CD14-positive monocyte (primary cell): ENCODE data around the gene ENDOV. TPM values are rescaled to one million over a fixed set of nuclear protein-coding genes. Genes with fewer than 3 reads are reported as not detected.

ENCODE experiments used
- DNase-seq, 3 donors: peaks; one replicate each; pipeline ENCODE4 v3.0.0-alpha.2; 2011 to 2022
- H2AFZ ChIP-seq: 2 replicates; pipeline ENCODE4 v1.6.0; 2012; ENCODE audit warnings: mild to moderate bottlenecking, low read depth, low read length, inconsistent platforms; ENCODE audit not compliant: insufficient read depth, poor library complexity, severe bottlenecking
- H3K27ac ChIP-seq, 2 donors: 1 replicate in 1 of 2; 2 replicates in 1 of 2; pipeline ENCODE4 v1.5.1; 2012 to 2013; ENCODE audit warnings: low read length in 2 of 2, control low read depth in 1 of 2, inconsistent platforms in 1 of 2, low read depth in 1 of 2, mild to moderate bottlenecking in 1 of 2
- H3K27me3 ChIP-seq, 2 donors: one replicate each; pipeline versions ENCODE4 v1.6.0 to v1.6.1; 2011 to 2013; ENCODE audit warnings: low read length in 2 of 2; ENCODE audit not compliant: control insufficient read depth in 2 of 2, insufficient read depth in 2 of 2
- H3K36me3 ChIP-seq, 2 donors: replicated peaks in 1 of 2; 1 replicate in 1 of 2; 2 replicates in 1 of 2; pipeline versions ENCODE4 v1.5.1 to v1.6.1; 2012 to 2013; ENCODE audit warnings: low read length in 2 of 2, control low read depth in 1 of 2, inconsistent platforms in 1 of 2, mild to moderate bottlenecking in 1 of 2; ENCODE audit not compliant: insufficient read depth in 2 of 2, control insufficient read depth in 1 of 2
- H3K4me1 ChIP-seq, 2 donors: 1 replicate in 1 of 2; 2 replicates in 1 of 2; pipeline versions ENCODE4 v1.5.1 to v1.6.1; 2012 to 2013; ENCODE audit warnings: low read length in 2 of 2, control low read depth in 1 of 2, inconsistent platforms in 1 of 2, mild to moderate bottlenecking in 1 of 2, moderate library complexity in 1 of 2; ENCODE audit not compliant: insufficient read depth in 2 of 2, control insufficient read depth in 1 of 2
- H3K4me2 ChIP-seq: replicated peaks from 2 replicates; pipeline ENCODE3; 2012; ENCODE audit warnings: low read length, moderate library complexity, mild to moderate bottlenecking; ENCODE audit not compliant: poor library complexity, severe bottlenecking; ENCODE audit errors: extremely low read depth
- H3K4me3 ChIP-seq, 3 experiments: fragments of 200-600 bp in 1 of 3; sonication (generic) in 1 of 3; replicated peaks in 1 of 3; 1 replicate in 2 of 3; 2 replicates in 1 of 3; pipeline ENCODE4 v1.5.1; 2011 to 2013; ENCODE audit warnings: low read length in 3 of 3, mild to moderate bottlenecking in 3 of 3, control low read depth in 2 of 3, low read depth in 2 of 3, inconsistent platforms in 1 of 3, moderate library complexity in 1 of 3
- H3K79me2 ChIP-seq: 2 replicates; pipeline ENCODE4 v1.6.0; 2012; ENCODE audit warnings: mild to moderate bottlenecking, control low read depth, inconsistent platforms, low read length, moderate library complexity; ENCODE audit not compliant: insufficient read depth
- H3K9ac ChIP-seq: 2 replicates; pipeline ENCODE4 v1.6.0; 2017; ENCODE audit warnings: low read length, mild to moderate bottlenecking; ENCODE audit not compliant: insufficient read depth, poor library complexity, severe bottlenecking
- H3K9me3 ChIP-seq, 2 donors: replicated peaks in 1 of 2; 1 replicate in 1 of 2; 2 replicates in 1 of 2; pipeline versions ENCODE4 v1.5.1 to v1.6.1; 2012 to 2013; ENCODE audit warnings: low read length in 2 of 2, control low read depth in 1 of 2; ENCODE audit not compliant: control insufficient read depth in 1 of 2, insufficient read depth in 1 of 2
- H4K20me1 ChIP-seq: 2 replicates; pipeline ENCODE4 v1.6.0; 2012; ENCODE audit warnings: mild to moderate bottlenecking, low read length, control low read depth, moderate library complexity; ENCODE audit not compliant: insufficient read depth
- H3K27ac Mint-ChIP-seq, 7 donors: one replicate each; pipeline ENCODE4 v1.8.0; 2020; ENCODE audit warnings: mild to moderate bottlenecking in 7 of 7, mixed read lengths in 7 of 7, moderate library complexity in 6 of 7, inconsistent platforms in 2 of 7
- H3K27me3 Mint-ChIP-seq, 3 donors: one replicate each; pipeline ENCODE4 v1.8.0; 2021 to 2022; ENCODE audit warnings: low read depth in 3 of 3, mild to moderate bottlenecking in 3 of 3, mixed read lengths in 3 of 3, moderate library complexity in 3 of 3, inconsistent platforms in 1 of 3
- H3K36me3 Mint-ChIP-seq, 2 donors: one replicate each; pipeline ENCODE4 v1.8.0; 2020; ENCODE audit warnings: mixed read lengths in 2 of 2, inconsistent platforms in 1 of 2, mild to moderate bottlenecking in 1 of 2
- H3K4me1 Mint-ChIP-seq: one replicate; pipeline ENCODE4 v1.8.0; 2020; ENCODE audit warnings: mild to moderate bottlenecking, mixed read lengths
- H3K4me3 Mint-ChIP-seq, 2 donors: one replicate each; pipeline ENCODE4 v1.8.0; 2020; ENCODE audit warnings: mild to moderate bottlenecking in 2 of 2, mixed read lengths in 2 of 2, moderate library complexity in 1 of 2
- H3K9me3 Mint-ChIP-seq, 7 donors: one replicate each; pipeline ENCODE4 v1.8.0; 2020 to 2022; ENCODE audit warnings: mixed read lengths in 7 of 7, mild to moderate bottlenecking in 6 of 7, moderate library complexity in 6 of 7, inconsistent platforms in 2 of 7
- CTCF ChIP-seq: fragments of 200-600 bp; IDR thresholded peaks from one replicate; pipeline ENCODE4 v1.8.0; 2022; ENCODE audit warnings: antibody characterized with exemption, mild to moderate bottlenecking
- WGBS: methylation state at CpG from one replicate; pipeline ENCODE4 v1.1.5; 2013; ENCODE audit warnings: missing lambda C conversion rate; ENCODE audit not compliant: insufficient coverage; 5-methylcytosine and 5-hydroxymethylcytosine counted together
- intact Hi-C, 2 donors: fragments of 100-400 bp; cut with micrococcal nuclease; formaldehyde crosslinking; loops; one replicate each; pipeline versions ENCODE4 v1.15.0 to v1.15.1; 2023
- polyA plus RNA-seq, 3 donors: library from polyadenylated mRNA; depleted of rRNA in 1 of 3; unstranded in 2 of 3; stranded (reverse) in 1 of 3; fragments of 300-500 nt in 2 of 3; fragments of >200 nt in 1 of 3; fragmentation: Illumina TruSeq in 2 of 3; gene quantifications; 1 replicate in 2 of 3; 2 replicates in 1 of 3; pipeline ENCODE4 v1.2.3, GENCODE V29; 2012 to 2021

Gene ENDOV
- polyA plus RNA-seq, 3 donors, result 10.4 to 15.7 (median 13.3) TPM

DNA sequence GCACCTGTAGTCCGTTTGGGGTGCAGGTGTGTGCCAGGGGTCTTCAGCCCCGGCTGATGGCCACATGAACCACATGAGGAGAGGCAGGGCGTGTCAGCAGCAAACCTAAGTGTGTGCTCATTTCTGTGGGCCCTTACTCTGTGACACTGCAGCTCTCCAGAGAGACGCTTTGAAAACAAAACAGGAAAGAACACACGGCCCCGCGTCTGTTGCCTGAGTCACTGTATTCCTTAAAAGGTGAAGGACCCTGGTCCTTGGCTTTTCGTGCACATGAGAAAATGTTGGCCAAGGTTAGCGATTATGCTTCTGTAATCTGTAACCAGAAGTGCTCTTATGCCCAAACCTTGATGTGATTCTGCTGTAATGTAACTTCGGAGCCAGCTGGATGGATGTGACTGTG lies 22.6 kb downstream of the ENDOV start:
- peaks cover 2 to 5% (median 2%) of the 10 kb centered on the region in 3 donors for H3K27me3 Mint-ChIP-seq
- no peak for TF ChIP-seq CTCF
- Histone ChIP-seq H3K4me3 (no peak overlapping the region), H3K79me2 (no peaks in the 10 kb centered on the region), H3K36me3 (no peaks in the 10 kb centered on the region), H3K9ac (no peak overlapping the region), H3K27me3 (no peaks in the 10 kb centered on the region), H3K4me2 (no peak overlapping the region), H3K27ac (no peak overlapping the region), H2AFZ (no peak overlapping the region), H3K4me1 (no peaks in the 10 kb centered on the region), H4K20me1 (no peaks in the 10 kb centered on the region), H3K9me3 (no peaks in the 10 kb centered on the region)
- no peaks in the 10 kb centered on the region for H3K36me3 Mint-ChIP-seq
- H3K9me3 Mint-ChIP-seq, result peaks cover 0 to 3% (median 0%) of the 10 kb centered on the region in 7 donors
- 87% methylated on average over 10 of the region's 10 CpGs for WGBS
- intact Hi-C loops, result no loop called here
- H3K4me3 Mint-ChIP-seq, result no peak overlapping the region
- no peak overlapping the region for H3K27ac Mint-ChIP-seq
- no peak for DNase-seq
- no peaks in the 10 kb centered on the region for H3K4me1 Mint-ChIP-seq

GRCh38 chr17:80438806-80439205 lies 23.8 kb downstream of the ENDOV start:
- Histone ChIP-seq H3K4me1 (no peaks in the 10 kb centered on the region), H3K27ac (no peak overlapping the region), H3K27me3 (no peaks in the 10 kb centered on the region), H3K79me2 (no peaks in the 10 kb centered on the region), H3K9ac (no peak overlapping the region), H4K20me1 (no peaks in the 10 kb centered on the region), H3K4me3 (no peak overlapping the region), H3K9me3 (no peaks in the 10 kb centered on the region), H2AFZ (no peak overlapping the region), H3K4me2 (no peak overlapping the region), H3K36me3 (no peaks in the 10 kb centered on the region)
- no peak for TF ChIP-seq CTCF
- 100% methylated on average over 5 of the region's 5 CpGs for WGBS
- no peak overlapping the region for H3K4me3 Mint-ChIP-seq
- H3K27me3 Mint-ChIP-seq, result peaks cover 2 to 5% (median 2%) of the 10 kb centered on the region in 3 donors
- H3K27ac Mint-ChIP-seq, result no peak overlapping the region
- DNase-seq, result no peak
- H3K36me3 Mint-ChIP-seq, result no peaks in the 10 kb centered on the region
- H3K9me3 Mint-ChIP-seq, result peaks cover 0 to 3% (median 0%) of the 10 kb centered on the region in 7 donors
- H3K4me1 Mint-ChIP-seq, result no peaks in the 10 kb centered on the region
- intact Hi-C loops, result no loop called here
